ENCODE data around the gene FRAT1.

Gene FRAT1

DNA sequence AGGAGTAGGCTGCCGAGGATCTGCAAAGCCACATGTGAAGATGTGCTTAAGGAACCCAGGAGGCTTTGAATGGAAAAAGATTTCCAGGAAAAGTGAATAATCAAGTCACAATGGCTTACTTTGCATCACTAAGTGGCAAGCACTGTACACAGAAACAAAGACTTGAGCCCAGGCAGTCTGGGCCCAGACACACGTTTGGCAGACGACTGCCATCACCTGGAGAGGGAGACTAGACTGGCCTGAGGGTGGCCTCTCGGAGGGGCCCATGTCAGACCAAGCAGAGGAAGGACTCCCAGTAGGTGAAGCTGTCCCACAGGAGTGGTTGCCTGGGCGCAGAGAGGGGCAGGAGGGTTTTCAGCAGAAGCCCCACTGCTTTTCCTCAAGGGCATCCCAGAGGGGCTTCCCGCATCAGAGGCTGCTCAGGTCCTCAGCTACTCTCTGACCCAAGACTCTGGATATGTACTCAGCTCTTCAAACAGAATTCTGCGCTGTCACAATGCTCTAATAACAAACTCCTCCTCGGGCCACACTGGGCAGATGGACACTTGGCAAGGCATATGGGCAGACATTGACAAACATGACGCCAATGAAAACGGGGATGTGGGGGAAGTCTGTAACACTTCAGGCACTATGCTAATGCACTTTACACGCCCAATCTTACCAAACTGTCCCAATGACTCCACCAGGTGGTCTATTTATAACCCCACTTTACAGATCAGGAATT is 43.4 kb downstream of the FRAT1 start:
- no peak overlapping the region for H3K27ac ChIP-seq
- TF ChIP-seq ZFX (IDR thresholded peaks at IDR 0.05; ENCODE audit: borderline replicate concordance) = no peak
- TF ChIP-seq, protein P1, sequence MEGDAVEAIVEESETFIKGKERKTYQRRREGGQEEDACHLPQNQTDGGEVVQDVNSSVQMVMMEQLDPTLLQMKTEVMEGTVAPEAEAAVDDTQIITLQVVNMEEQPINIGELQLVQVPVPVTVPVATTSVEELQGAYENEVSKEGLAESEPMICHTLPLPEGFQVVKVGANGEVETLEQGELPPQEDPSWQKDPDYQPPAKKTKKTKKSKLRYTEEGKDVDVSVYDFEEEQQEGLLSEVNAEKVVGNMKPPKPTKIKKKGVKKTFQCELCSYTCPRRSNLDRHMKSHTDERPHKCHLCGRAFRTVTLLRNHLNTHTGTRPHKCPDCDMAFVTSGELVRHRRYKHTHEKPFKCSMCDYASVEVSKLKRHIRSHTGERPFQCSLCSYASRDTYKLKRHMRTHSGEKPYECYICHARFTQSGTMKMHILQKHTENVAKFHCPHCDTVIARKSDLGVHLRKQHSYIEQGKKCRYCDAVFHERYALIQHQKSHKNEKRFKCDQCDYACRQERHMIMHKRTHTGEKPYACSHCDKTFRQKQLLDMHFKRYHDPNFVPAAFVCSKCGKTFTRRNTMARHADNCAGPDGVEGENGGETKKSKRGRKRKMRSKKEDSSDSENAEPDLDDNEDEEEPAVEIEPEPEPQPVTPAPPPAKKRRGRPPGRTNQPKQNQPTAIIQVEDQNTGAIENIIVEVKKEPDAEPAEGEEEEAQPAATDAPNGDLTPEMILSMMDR (IDR thresholded peaks at IDR 0.05) = no peak

DNA sequence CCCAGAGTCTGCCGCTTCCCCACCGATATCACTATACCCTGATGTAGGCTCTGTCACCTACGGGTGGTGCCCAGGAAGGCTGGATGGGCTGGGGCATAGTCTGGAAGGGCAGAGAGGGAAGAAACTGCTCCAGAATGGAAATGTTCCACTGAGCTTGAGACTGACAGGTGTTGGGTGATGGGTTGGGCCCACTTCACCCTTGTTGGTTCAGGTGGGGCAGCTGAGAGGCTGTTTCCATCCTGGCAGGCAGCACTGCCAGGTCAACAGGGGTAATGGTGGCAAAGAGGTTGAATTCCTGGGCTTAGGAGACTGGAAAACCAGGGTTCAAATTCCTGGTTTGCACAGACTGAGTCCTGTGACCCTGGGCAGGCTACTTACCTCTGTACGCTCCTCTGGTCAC is 44.0 kb downstream of the FRAT1 start:
- no peak overlapping the region for H3K27ac ChIP-seq
- TF ChIP-seq, protein P1 (IDR thresholded peaks at IDR 0.05) = no peak
- TF ChIP-seq ZFX (IDR thresholded peaks at IDR 0.05; ENCODE audit: borderline replicate concordance) = no peak

DNA sequence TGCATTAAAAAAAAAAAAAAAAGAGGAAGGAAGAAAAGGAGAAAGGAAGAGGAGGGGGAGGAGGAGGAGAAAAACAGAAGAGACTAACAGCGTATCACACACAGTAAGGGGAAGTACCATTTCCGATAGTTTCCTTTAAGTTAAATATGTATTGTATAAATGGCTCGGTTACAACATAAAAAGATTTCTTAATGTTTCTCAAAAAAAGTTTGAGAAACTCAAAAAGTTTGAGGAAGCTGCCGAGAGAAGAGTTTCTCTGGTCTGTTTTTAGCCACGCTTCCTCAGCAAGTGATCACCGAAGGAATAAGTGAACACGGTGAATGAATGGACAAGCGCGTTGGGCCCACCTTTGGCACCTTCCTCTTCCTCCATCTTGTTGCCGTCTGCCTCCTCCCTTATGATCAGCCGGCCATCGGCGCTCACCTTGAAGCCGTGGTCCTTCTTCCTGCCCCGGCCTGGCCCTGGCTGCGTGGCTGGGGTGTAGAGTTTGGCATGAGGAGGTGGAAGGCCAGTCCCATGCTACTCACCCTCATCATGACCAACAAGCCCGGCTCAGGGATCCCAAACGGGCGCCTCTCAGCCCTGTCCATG is 46.8 kb downstream of the FRAT1 start:
- TF ChIP-seq, protein P1 (IDR thresholded peaks at IDR 0.05) = no peak
- TF ChIP-seq ZFX (IDR thresholded peaks at IDR 0.05; ENCODE audit: borderline replicate concordance) = no peak
- no peak overlapping the region for H3K27ac ChIP-seq

DNA sequence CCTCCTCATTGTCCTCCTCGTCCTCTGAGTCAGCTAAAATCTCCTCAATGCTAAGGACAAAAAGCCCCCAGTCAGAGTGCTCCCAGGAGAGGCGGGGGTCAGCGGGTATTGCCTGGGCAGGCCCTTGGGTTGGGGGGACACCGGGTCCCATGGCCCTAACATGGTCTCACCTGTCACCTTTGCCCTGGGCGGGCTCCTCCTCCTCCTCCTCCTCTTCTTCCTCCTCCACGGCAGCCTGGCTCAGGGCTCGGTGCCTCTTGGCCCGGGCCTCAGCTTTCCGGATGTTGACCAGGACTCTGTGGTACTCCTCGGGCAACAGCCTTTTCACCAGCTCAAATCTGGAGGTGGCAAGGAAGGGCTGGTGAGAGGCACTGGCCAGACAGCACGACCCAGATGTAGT is 47.5 kb downstream of the FRAT1 start:
- no peak overlapping the region for H3K27ac ChIP-seq
- no peak for TF ChIP-seq ZFX (IDR thresholded peaks at IDR 0.05; ENCODE audit: borderline replicate concordance)
- TF ChIP-seq, protein P1 (IDR thresholded peaks at IDR 0.05) = no peak

DNA sequence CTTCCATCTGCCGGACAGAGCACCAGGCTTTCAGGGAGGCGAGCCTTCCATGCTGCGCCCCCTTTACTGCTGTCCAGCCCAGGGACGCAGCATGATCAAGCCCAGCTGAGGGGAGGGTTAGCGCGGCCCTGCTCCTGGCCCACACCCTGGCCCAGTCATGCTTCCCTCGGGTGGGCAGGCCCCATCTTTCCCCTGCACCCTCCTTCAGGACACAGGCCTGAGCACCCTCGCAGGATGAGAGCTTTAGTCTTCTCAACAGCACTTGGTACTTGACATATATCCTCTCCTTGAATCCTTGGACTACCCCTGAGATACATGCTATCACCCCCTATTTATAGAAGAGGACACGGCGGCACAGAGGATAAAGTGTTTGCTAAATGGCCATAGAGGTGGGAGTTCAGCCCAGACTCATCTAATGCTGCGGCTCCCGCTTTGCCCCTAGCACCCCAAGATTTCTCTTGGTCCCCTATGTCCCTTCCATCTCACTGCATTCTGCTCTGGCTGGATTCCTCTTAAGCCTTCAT is 48.1 kb downstream of the FRAT1 start:
- H3K27ac ChIP-seq = no peak overlapping the region
- TF ChIP-seq, protein P1 (IDR thresholded peaks at IDR 0.05) = no peak
- no peak for TF ChIP-seq ZFX (IDR thresholded peaks at IDR 0.05; ENCODE audit: borderline replicate concordance)
